ENCODE measurements around the gene CDH4.

- TF ChIP-seq RFX5 (IDR thresholded peaks at IDR 0.05; ENCODE audit: low read depth, low read length) = no peak
- TF ChIP-seq MAFK (IDR thresholded peaks at IDR 0.05; ENCODE audit: low read length) = no peak
- TF ChIP-seq EGR1 (conservative IDR thresholded peaks at IDR 0.05) = no peak
- TF ChIP-seq RBM14 (IDR thresholded peaks at IDR 0.05; ENCODE audit: borderline replicate concordance, insufficient read depth, low read depth, low read length) = no peak
- TF ChIP-seq GTF2B (IDR thresholded peaks at IDR 0.05; ENCODE audit: extremely low read depth, insufficient read length) = no peak
Observed at GRCh38 chr20:61620174-61620573, 368.1 kb downstream of the CDH4 start.
